ENCODE measurements around the gene AXL.

Gene AXL

GRCh38 chr19:41230067-41230857, 11.2 kb downstream of the AXL start:
- DNase-seq (ENCODE audit: low read depth) = no peak
- TF ChIP-seq CTCF (IDR thresholded peaks at IDR 0.05; ENCODE audit: insufficient read depth, low read depth, low read length, missing control alignments) = no peak
- no peak overlapping the region for H3K4me3 ChIP-seq (ENCODE audit: low read length)

- no peak for DNase-seq (ENCODE audit: low read depth)
- no peak for TF ChIP-seq CTCF (IDR thresholded peaks at IDR 0.05; ENCODE audit: insufficient read depth, low read depth, low read length, missing control alignments)
- no peak overlapping the region for H3K4me3 ChIP-seq (ENCODE audit: low read length)
Observed at GRCh38 chr19:41232686-41233085, 13.7 kb downstream of the AXL start.

- no peak overlapping the region for H3K4me3 ChIP-seq (ENCODE audit: low read length)
- no peak for DNase-seq (ENCODE audit: low read depth)
- no peak for TF ChIP-seq CTCF (IDR thresholded peaks at IDR 0.05; ENCODE audit: insufficient read depth, low read depth, low read length, missing control alignments)
Observed at GRCh38 chr19:41233748-41234240, 14.8 kb downstream of the AXL start.

- DNase-seq (ENCODE audit: low read depth) = no peak
- no peak overlapping the region for H3K4me3 ChIP-seq (ENCODE audit: low read length)
- no peak for TF ChIP-seq CTCF (IDR thresholded peaks at IDR 0.05; ENCODE audit: insufficient read depth, low read depth, low read length, missing control alignments)
Observed at GRCh38 chr19:41234512-41235168, 15.6 kb downstream of the AXL start.

- H3K4me3 ChIP-seq (ENCODE audit: low read length) = no peak overlapping the region
- TF ChIP-seq CTCF (IDR thresholded peaks at IDR 0.05; ENCODE audit: insufficient read depth, low read depth, low read length, missing control alignments) = no peak
Observed at GRCh38 chr19:41235480-41235879, 16.5 kb downstream of the AXL start.

GRCh38 chr19:41238244-41238643, 19.2 kb downstream of the AXL start:
- TF ChIP-seq CTCF (IDR thresholded peaks at IDR 0.05; ENCODE audit: insufficient read depth, low read depth, low read length, missing control alignments) = no peak
- DNase-seq (ENCODE audit: low read depth) = no peak
- H3K4me3 ChIP-seq (ENCODE audit: low read length) = no peak overlapping the region

More at GRCh38 chr19:41235480-41235879, 16.5 kb downstream of the AXL start:
- DNase-seq (ENCODE audit: low read depth) = no peak
